SK-N-SH treated with all-trans-retinoic acid at 6 μM for 48 hours (cell line): ENCODE results near the gene BRME1.

ENCODE experiments used
- BACH2 ChIP-seq: fragments of 250-450 bp; sonication (Bioruptor Pico); IDR thresholded peaks from 2 replicates; pipeline ENCODE4 v1.9.0; 2021; ENCODE audit warnings: mild to moderate bottlenecking, borderline replicate concordance
- OSR1 ChIP-seq: fragments of 250-450 bp; sonication (Bioruptor Pico); IDR thresholded peaks from 2 replicates; pipeline ENCODE4 v1.8.0; 2022; ENCODE audit warnings: moderate library complexity, mild to moderate bottlenecking, inconsistent platforms
- PATZ1 ChIP-seq: fragments of 250-450 bp; sonication (Bioruptor Pico); IDR thresholded peaks from 2 replicates; pipeline ENCODE4 v1.8.0; 2020; ENCODE audit warnings: mild to moderate bottlenecking, moderate library complexity, borderline replicate concordance
- PPARA ChIP-seq: fragments of 250-450 bp; sonication (Bioruptor Pico); IDR thresholded peaks from 2 replicates; pipeline ENCODE4 v1.5.0; 2020; ENCODE audit warnings: mild to moderate bottlenecking, borderline replicate concordance

DNA sequence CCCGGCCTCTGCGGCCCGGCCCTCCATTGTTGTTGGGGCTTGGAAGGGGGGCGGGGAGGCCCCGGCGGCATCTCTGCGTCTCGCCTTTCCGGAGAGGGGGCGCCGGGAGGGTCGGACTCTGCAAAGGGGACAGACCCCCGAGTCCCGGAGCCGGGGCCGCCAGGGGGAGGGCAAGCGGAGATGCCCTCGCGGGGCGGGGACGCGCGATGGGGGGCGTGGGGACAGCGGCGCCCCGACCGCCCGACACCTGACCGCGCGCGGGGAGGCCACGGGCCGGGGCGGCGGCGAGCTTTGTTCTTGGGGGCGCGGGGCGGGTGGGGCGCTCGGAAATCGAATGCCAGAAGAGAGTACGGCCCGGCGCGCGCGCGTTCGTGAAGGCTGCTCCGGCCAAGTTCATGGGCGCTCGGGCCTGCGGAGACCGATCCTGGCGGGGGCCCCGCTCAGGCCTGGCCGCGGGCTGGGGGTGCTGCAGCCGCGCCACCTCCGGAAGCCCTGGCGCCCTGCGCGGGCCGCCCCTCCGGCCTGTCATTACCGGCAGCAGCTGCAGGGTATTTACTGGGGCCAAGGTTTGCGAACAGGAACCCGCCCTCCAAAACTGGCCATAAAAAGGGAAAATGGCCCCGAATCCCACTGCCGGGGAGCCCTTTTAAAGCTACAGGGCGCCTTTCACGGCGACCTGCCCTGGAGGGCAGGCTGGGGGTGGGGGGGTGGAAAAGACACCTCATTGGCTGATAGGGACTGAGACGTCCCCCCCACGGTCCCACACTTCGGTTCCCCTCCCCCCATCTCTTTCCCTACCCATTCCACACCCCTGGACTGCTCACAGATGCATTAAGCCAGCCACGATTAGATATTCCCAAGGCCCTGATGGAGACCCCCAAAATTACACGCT lies 40.1 kb downstream of the BRME1 start:
- TF ChIP-seq OSR1 (CRISPR knock-in tag), result no peak
- no peak for TF ChIP-seq BACH2 (CRISPR knock-in tag)
- TF ChIP-seq PPARA (CRISPR knock-in tag), result no peak
- no peak for TF ChIP-seq PATZ1 (CRISPR knock-in tag)
